Measurements from ENCODE around the gene PLXNA1. TPM values are rescaled to one million over a fixed set of nuclear protein-coding genes. Genes with fewer than 3 reads are reported as not detected.

Gene PLXNA1
- total and polyA plus RNA-seq, 9 of the 15 experiments (the other 6 are each of a cell fraction or from before 2014, with no cell fraction given) = 0.23 to 59.9 (median 16.8) TPM

DNA sequence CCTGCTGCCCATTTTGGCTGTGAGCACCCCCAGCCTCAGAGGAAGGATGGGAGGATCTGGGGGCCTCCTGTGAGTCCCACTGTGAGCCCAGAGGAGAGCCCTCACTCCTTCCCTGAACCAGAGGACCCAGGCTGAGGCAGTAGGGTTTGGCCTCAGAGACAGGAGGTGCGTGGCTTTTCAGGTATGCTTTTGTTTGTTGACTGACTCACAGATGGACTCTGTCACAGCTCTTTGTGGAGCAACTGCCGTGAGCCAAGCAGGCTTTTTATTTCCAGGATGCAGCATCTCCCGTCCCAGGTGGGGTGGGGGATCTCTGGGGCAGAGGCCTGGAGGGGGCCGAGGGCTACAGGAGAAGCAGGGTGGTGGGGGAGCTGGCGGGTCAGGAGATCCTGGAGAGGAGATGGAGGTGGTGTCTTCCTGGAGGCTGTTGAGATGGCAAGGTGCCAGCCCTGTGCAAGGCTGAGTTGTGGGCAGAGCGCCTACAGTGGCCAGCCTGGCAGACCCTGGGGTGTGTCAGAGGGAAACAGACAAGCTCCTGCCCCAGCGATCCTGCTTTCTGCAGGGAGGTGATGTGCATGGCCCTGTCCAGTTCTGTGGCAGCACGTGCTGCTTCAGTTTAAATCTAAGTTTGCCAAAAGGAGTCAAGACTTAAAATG lies 24.0 kb downstream of the PLXNA1 start:
- WGBS (ENCODE audit: insufficient coverage, low coverage, missing lambda C conversion rate) = 94% methylated on average over 5 of the region's 8 CpGs
- TF ChIP-seq, protein P1, sequence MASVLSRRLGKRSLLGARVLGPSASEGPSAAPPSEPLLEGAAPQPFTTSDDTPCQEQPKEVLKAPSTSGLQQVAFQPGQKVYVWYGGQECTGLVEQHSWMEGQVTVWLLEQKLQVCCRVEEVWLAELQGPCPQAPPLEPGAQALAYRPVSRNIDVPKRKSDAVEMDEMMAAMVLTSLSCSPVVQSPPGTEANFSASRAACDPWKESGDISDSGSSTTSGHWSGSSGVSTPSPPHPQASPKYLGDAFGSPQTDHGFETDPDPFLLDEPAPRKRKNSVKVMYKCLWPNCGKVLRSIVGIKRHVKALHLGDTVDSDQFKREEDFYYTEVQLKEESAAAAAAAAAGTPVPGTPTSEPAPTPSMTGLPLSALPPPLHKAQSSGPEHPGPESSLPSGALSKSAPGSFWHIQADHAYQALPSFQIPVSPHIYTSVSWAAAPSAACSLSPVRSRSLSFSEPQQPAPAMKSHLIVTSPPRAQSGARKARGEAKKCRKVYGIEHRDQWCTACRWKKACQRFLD (CRISPR knock-in tag; IDR thresholded peaks at IDR 0.05) = no peak
- TF ChIP-seq ZNF699 (CRISPR knock-in tag; IDR thresholded peaks at IDR 0.05; ENCODE audit: insufficient replicate concordance) = no peak
- TF ChIP-seq NFIC (IDR thresholded peaks at IDR 0.05) = peak; percentile 35; the same call in 1 of the 2 replicates
- TF ChIP-seq, protein P2, sequence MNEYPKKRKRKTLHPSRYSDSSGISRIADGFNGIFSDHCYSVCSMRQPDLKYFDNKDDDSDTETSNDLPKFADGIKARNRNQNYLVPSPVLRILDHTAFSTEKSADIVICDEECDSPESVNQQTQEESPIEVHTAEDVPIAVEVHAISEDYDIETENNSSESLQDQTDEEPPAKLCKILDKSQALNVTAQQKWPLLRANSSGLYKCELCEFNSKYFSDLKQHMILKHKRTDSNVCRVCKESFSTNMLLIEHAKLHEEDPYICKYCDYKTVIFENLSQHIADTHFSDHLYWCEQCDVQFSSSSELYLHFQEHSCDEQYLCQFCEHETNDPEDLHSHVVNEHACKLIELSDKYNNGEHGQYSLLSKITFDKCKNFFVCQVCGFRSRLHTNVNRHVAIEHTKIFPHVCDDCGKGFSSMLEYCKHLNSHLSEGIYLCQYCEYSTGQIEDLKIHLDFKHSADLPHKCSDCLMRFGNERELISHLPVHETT (CRISPR knock-in tag; conservative IDR thresholded peaks at IDR 0.05 in 1 of 2, IDR thresholded peaks at IDR 0.05 in 1 of 2) = no peak
- POLR2A ChIA-PET = interaction anchor here (1.0 kb wide), 1 partner anchor 20 kb away, joined by 3 read pairs; no protein-coding TSS in a partner anchor
- no peaks in the 10 kb centered on the region for H3K9me1 ChIP-seq (ENCODE audit: control insufficient read depth, insufficient read depth, low read length)
- H2AFZ ChIP-seq (ENCODE audit: low read depth, low read length) = no peak overlapping the region
- no peak overlapping the region for H3K4me2 ChIP-seq (ENCODE audit: insufficient read depth, low read length)
- no peak overlapping the region for H3K27ac ChIP-seq (ENCODE audit: extremely low read depth, low read depth, low read length)
- DNase-seq (ENCODE audit: extremely low read depth in 1 of 4, low spot score in 3 of 4) = no peak
- no peaks in the 10 kb centered on the region for H3K27me3 ChIP-seq (ENCODE audit: control insufficient read depth in 2 of 2, insufficient read depth in 2 of 2, low read length in 2 of 2)
- no peaks in the 10 kb centered on the region for H3K79me2 ChIP-seq (ENCODE audit: control insufficient read depth, insufficient read depth, low read length)
- H3K4me1 ChIP-seq (replicated peaks in 1 of 2; ENCODE audit: control insufficient read depth in 2 of 2, insufficient read depth in 2 of 2, low read length in 2 of 2) = peaks cover 0 to 11% of the 10 kb centered on the region in 2 experiments; a peak in 2 of 5 replicates
- FAIRE-seq = no peak
- intact Hi-C loops (cut with micrococcal nuclease) = no loop called here
- H3K9me3 ChIP-seq (replicated peaks; ENCODE audit: control insufficient read depth, insufficient read depth, low read depth, low read length) = no peaks in the 10 kb centered on the region
- no TSS peak for BruUV-seq (replicated peaks)
- peaks cover 45% of the 10 kb centered on the region; the same call in 2 of the 3 replicates for H3K36me3 ChIP-seq (ENCODE audit: control insufficient read depth, insufficient read depth, low read length)
- CTCF ChIA-PET (ENCODE audit: low intra/inter-chr PET ratio) = no interaction called here
- H3K4me3 ChIP-seq = no peak overlapping the region
- H3K9ac ChIP-seq (ENCODE audit: insufficient read depth in 1 of 2, low read depth in 2 of 2, low read length in 2 of 2) = no peak overlapping the region
- no peaks in the 10 kb centered on the region for H4K20me1 ChIP-seq (replicated peaks; ENCODE audit: control insufficient read depth, insufficient read depth, low read length)
- in situ Hi-C loops (cut with MboI) = no loop called here
- ATAC-seq = no peak

Measured in K562 (cell line).